HepG2 (cell line): ENCODE results near the gene BFAR. TPM values are rescaled to one million over a fixed set of nuclear protein-coding genes. Genes with fewer than 3 reads are reported as not detected.

Experiments used
- EP300 ChIP-seq, 3 experiments: sonication (generic) in 1 of 3; formaldehyde crosslinking in 1 of 3; IDR thresholded peaks; 2 replicates each; pipeline versions ENCODE4 v1.5.1 to v1.6.1; 2011 to 2020; ENCODE audit warnings: low read depth in 2 of 3, low read length in 2 of 3, borderline replicate concordance in 1 of 3, improper control_type of control experiment in 1 of 3, mild to moderate bottlenecking in 1 of 3, missing genetic modification reagents in 1 of 3, moderate library complexity in 1 of 3
- FIP1L1 ChIP-seq: fragments of 200-400 bp; formaldehyde crosslinking; IDR thresholded peaks from 2 replicates; pipeline ENCODE4 v1.6.1; 2018; ENCODE audit warnings: low read depth, mild to moderate bottlenecking, low read length, moderate library complexity, borderline replicate concordance; ENCODE audit not compliant: insufficient read depth
- FOSL1 ChIP-seq: sonication (generic); formaldehyde crosslinking; IDR thresholded peaks from 2 replicates; pipeline ENCODE4 v1.9.0; 2021; ENCODE audit warnings: missing genetic modification reagents, borderline replicate concordance
- HNRNPH1 ChIP-seq: fragments of 200-400 bp; formaldehyde crosslinking; optimal IDR thresholded peaks from 2 replicates; pipeline ENCODE3; 2017; ENCODE audit warnings: mild to moderate bottlenecking, low read depth, low read length
- MAFK ChIP-seq, 2 experiments: IDR thresholded peaks in 1 of 2; conservative IDR thresholded peaks in 1 of 2; 2 replicates each; pipeline ENCODE4 v1.6.1; 2011; ENCODE audit warnings: improper control_type of control experiment in 2 of 2, low read length in 2 of 2
- SALL2 ChIP-seq: sonication (generic); formaldehyde crosslinking; IDR thresholded peaks from 2 replicates; pipeline ENCODE4 v1.8.1; 2023; ENCODE audit warnings: mild to moderate bottlenecking, missing genetic modification reagents, inconsistent platforms
- ZFP62 ChIP-seq: sonication (generic); formaldehyde crosslinking; IDR thresholded peaks from 2 replicates; pipeline ENCODE4 v1.4.0; 2020; ENCODE audit warnings: missing genetic modification reagents
- ZNF333 ChIP-seq: sonication (generic); formaldehyde crosslinking; IDR thresholded peaks from 2 replicates; pipeline ENCODE4 v1.4.0; 2020; ENCODE audit warnings: mild to moderate bottlenecking, missing genetic modification reagents, borderline replicate concordance
- ZNF367 ChIP-seq: sonication (generic); formaldehyde crosslinking; IDR thresholded peaks from 2 replicates; pipeline ENCODE4 v1.4.0; 2020; ENCODE audit warnings: missing genetic modification reagents, borderline replicate concordance
- ZNF530 ChIP-seq: sonication (generic); formaldehyde crosslinking; IDR thresholded peaks from 2 replicates; pipeline ENCODE4 v1.5.0; 2020; ENCODE audit warnings: low read depth, mild to moderate bottlenecking, missing genetic modification reagents
- ZNF570 ChIP-seq: sonication (generic); formaldehyde crosslinking; IDR thresholded peaks from 2 replicates; pipeline ENCODE4 v1.4.0; 2020; ENCODE audit warnings: mild to moderate bottlenecking, missing genetic modification reagents, borderline replicate concordance
- ZNF768 ChIP-seq: sonication (generic); formaldehyde crosslinking; IDR thresholded peaks from 2 replicates; pipeline ENCODE4 v1.4.0; 2020; ENCODE audit warnings: missing genetic modification reagents
- ZNF772 ChIP-seq: sonication (generic); formaldehyde crosslinking; IDR thresholded peaks from 2 replicates; pipeline ENCODE4 v1.5.0; 2020; ENCODE audit warnings: mild to moderate bottlenecking, missing genetic modification reagents
- ZNF781 ChIP-seq: sonication (generic); formaldehyde crosslinking; IDR thresholded peaks from 2 replicates; pipeline ENCODE4 v1.5.1; 2020; ENCODE audit warnings: borderline replicate concordance, mild to moderate bottlenecking, missing genetic modification reagents; ENCODE audit errors: not compliant biosample characterization
- ZSCAN31 ChIP-seq: sonication (generic); formaldehyde crosslinking; IDR thresholded peaks from 2 replicates; pipeline ENCODE4 v1.5.0; 2020; ENCODE audit warnings: low read depth, mild to moderate bottlenecking, missing genetic modification reagents
- polyA plus RNA-seq, 8 experiments: library from polyadenylated mRNA; depleted of rRNA in 3 of 8; stranded (reverse) in 7 of 8; unstranded in 1 of 8; fragments of >200 nt; fragmentation: Illumina TruSeq in 4 of 8; extraction: Trizol in 4 of 8; gene quantifications; 2 replicates each; pipeline versions ENCODE4 v1.2.1 to v1.2.3, GENCODE V29; 2011 to 2016; ENCODE audit warnings: low read depth in 4 of 8, missing spikeins in 1 of 8, mixed read lengths in 1 of 8; ENCODE audit not compliant: insufficient read depth in 1 of 8
- total RNA-seq, 5 experiments: library from RNA; depleted of rRNA; stranded (reverse); fragments of >200 nt; fragmentation: Illumina TruSeq; extraction: Trizol; gene quantifications; 2 replicates each; pipeline ENCODE4 v1.2.3, GENCODE V29; 2016; ENCODE audit warnings: low read depth in 1 of 5
- TF ChIP-seq, protein P1 (sequence below): sonication (generic); formaldehyde crosslinking; IDR thresholded peaks from 2 replicates; pipeline ENCODE4 v1.5.1; 2020; ENCODE audit warnings: mild to moderate bottlenecking, missing genetic modification reagents, moderate library complexity
- TF ChIP-seq, protein P2 (sequence below): sonication (generic); formaldehyde crosslinking; IDR thresholded peaks from 2 replicates; pipeline ENCODE4 v1.5.1; 2020; ENCODE audit warnings: missing genetic modification reagents, mild to moderate bottlenecking, borderline replicate concordance

BFAR gene
- total and polyA plus RNA-seq, 2 of the 13 experiments (the other 11 are each of a cell fraction or from before 2014, with no cell fraction given), result 96.9 to 120 TPM

DNA sequence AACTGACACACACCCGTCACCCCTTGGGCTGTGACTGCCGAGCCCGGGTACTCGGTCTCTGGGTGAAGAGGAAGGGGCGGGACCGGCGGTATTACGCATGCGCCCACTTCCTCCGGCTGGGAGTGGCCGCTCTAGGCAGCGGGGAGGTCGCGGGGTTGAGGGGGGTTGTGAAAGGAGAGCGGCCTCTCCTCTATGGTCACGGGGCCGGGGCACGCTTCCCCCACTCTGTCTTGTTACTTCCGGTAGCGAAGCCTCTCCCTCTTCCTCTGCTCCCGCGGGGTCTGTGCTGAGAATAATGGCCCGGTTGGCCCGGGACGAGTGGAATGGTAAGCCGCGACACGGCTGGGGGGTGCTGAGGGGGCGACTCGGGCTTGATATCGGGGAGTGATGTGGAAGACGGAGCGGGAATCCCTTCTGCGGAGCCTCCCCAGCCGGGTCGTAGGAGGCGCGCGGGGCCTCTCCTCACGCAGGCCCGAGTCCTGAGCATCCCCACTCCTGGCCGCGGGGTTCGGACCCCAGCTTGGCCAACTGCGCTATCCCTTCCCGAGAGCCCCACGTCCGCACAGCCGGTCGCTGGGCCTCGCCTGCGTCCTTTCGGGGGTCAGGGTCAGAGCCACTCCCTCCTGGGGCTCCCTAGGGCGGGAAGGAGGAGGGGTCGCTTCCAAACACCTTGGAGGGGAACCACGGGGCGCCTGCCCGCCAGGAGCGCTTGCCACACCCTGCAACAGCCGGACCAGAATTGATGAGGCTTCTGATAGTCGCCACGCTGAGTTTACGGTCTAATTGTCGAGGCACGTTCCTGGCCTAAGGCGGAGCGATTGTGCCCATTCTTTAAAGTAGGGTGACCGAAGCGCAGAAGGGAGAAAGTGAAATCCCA, at the start of gene BFAR (continued):
- TF ChIP-seq, protein P1, sequence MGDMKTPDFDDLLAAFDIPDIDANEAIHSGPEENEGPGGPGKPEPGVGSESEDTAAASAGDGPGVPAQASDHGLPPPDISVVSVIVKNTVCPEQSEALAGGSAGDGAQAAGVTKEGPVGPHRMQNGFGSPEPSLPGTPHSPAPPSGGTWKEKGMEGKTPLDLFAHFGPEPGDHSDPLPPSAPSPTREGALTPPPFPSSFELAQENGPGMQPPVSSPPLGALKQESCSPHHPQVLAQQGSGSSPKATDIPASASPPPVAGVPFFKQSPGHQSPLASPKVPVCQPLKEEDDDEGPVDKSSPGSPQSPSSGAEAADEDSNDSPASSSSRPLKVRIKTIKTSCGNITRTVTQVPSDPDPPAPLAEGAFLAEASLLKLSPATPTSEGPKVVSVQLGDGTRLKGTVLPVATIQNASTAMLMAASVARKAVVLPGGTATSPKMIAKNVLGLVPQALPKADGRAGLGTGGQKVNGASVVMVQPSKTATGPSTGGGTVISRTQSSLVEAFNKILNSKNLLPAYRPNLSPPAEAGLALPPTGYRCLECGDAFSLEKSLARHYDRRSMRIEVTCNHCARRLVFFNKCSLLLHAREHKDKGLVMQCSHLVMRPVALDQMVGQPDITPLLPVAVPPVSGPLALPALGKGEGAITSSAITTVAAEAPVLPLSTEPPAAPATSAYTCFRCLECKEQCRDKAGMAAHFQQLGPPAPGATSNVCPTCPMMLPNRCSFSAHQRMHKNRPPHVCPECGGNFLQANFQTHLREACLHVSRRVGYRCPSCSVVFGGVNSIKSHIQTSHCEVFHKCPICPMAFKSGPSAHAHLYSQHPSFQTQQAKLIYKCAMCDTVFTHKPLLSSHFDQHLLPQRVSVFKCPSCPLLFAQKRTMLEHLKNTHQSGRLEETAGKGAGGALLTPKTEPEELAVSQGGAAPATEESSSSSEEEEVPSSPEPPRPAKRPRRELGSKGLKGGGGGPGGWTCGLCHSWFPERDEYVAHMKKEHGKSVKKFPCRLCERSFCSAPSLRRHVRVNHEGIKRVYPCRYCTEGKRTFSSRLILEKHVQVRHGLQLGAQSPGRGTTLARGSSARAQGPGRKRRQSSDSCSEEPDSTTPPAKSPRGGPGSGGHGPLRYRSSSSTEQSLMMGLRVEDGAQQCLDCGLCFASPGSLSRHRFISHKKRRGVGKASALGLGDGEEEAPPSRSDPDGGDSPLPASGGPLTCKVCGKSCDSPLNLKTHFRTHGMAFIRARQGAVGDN (CRISPR knock-in tag), result peak; percentile 87
- TF ChIP-seq ZSCAN31 (CRISPR knock-in tag) (no peak; the same call in 1 of the 2 replicates), ZNF530 (no peak), ZNF781 (CRISPR knock-in tag) (peak; percentile 68), FIP1L1 (no peak), ZNF768 (CRISPR knock-in tag) (peak; percentile 70), ZNF333 (CRISPR knock-in tag) (peak; percentile 21), SALL2 (no peak; the same call in 1 of the 2 replicates), MAFK (conservative IDR thresholded peaks at IDR 0.05 in 1 of 2, IDR thresholded peaks at IDR 0.05 in 1 of 2; ENCODE audit: low read length in 2 of 2) (no peak; a peak in 1 of 4 replicates), FOSL1 (peak; percentile 8; the same call in 1 of the 2 replicates), HNRNPH1 (peak; percentile 74), ZFP62 (no peak; the same call in 1 of the 2 replicates), ZNF570 (CRISPR knock-in tag) (no peak), ZNF772 (CRISPR knock-in tag) (peak; percentile 90), EP300 (IDR thresholded peaks at IDR 0.05; ENCODE audit: low read depth in 2 of 2, low read length in 2 of 2) (peak; percentile 18 to 45; a peak in 3 of 4 replicates), EP300 (CRISPR knock-in tag; IDR thresholded peaks at IDR 0.05; ENCODE audit: borderline replicate concordance) (peak; percentile 58), ZNF367 (CRISPR knock-in tag) (no peak; the same call in 1 of the 2 replicates)
- TF ChIP-seq, protein P2, sequence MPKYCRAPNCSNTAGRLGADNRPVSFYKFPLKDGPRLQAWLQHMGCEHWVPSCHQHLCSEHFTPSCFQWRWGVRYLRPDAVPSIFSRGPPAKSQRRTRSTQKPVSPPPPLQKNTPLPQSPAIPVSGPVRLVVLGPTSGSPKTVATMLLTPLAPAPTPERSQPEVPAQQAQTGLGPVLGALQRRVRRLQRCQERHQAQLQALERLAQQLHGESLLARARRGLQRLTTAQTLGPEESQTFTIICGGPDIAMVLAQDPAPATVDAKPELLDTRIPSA (CRISPR knock-in tag), result no peak; the same call in 1 of the 2 replicates
